GM19438 (cell line): ENCODE measurements around the gene SLC45A3.

Source experiments
- ATAC-seq: cut with Tn5 transposase; IDR thresholded peaks from one replicate; pipeline ENCODE4 v1.9.1; 2021; ENCODE audit warnings: low read depth; ENCODE audit not compliant: unreplicated experiment

SLC45A3 gene

GRCh38 chr1:205701420-205701819, 21.1 kb upstream of the SLC45A3 start:
- no peak for ATAC-seq

- ATAC-seq: no peak
These were observed 20.6 kb upstream of the SLC45A3 start for GRCh38 chr1:205700865-205701401.

GRCh38 chr1:205699416-205699815, 19.1 kb upstream of the SLC45A3 start:
- no peak for ATAC-seq

- ATAC-seq: no peak
These were observed 18.6 kb upstream of the SLC45A3 start for GRCh38 chr1:205698921-205699320.

GRCh38 chr1:205693421-205693991, 13.2 kb upstream of the SLC45A3 start:
- ATAC-seq: no peak

GRCh38 chr1:205692423-205692822, 12.1 kb upstream of the SLC45A3 start:
- no peak for ATAC-seq

GRCh38 chr1:205690122-205690756, 9.9 kb upstream of the SLC45A3 start:
- no peak for ATAC-seq

- no peak for ATAC-seq
These were observed 9.2 kb upstream of the SLC45A3 start for GRCh38 chr1:205689479-205689878.

- no peak for ATAC-seq
These were observed 8.1 kb upstream of the SLC45A3 start for GRCh38 chr1:205688171-205689080.

GRCh38 chr1:205687242-205687641, 6.9 kb upstream of the SLC45A3 start:
- ATAC-seq: no peak

GRCh38 chr1:205681364-205681763, 1.1 kb upstream of the SLC45A3 start:
- no peak for ATAC-seq

GRCh38 chr1:205678286-205679111, 1.8 kb downstream of the SLC45A3 start:
- ATAC-seq: no peak

GRCh38 chr1:205677167-205677566, 3.1 kb downstream of the SLC45A3 start:
- ATAC-seq: no peak

- no peak for ATAC-seq
These were observed 3.7 kb downstream of the SLC45A3 start for GRCh38 chr1:205676597-205676996.

GRCh38 chr1:205676002-205676401, 4.3 kb downstream of the SLC45A3 start:
- no peak for ATAC-seq

GRCh38 chr1:205675247-205675646, 5.1 kb downstream of the SLC45A3 start:
- ATAC-seq: no peak

- ATAC-seq: no peak
These were observed 7.3 kb downstream of the SLC45A3 start for GRCh38 chr1:205672970-205673369.

GRCh38 chr1:205672395-205672889, 7.9 kb downstream of the SLC45A3 start:
- ATAC-seq: no peak

- no peak for ATAC-seq
These were observed 9.5 kb downstream of the SLC45A3 start for GRCh38 chr1:205670611-205671430.

GRCh38 chr1:205670150-205670446, 10.2 kb downstream of the SLC45A3 start:
- no peak for ATAC-seq
